Right atrium auricular region (tissue), 2 donors: Measurements from ENCODE around the gene SSBP1. TPM values are rescaled to one million over a fixed set of nuclear protein-coding genes. Genes with fewer than 3 reads are reported as not detected.

Experiments used
- DNase-seq: peaks from one replicate; pipeline ENCODE4 v3.0.0-alpha.2; 2019; ENCODE audit warnings: low spot score
- H3K27ac ChIP-seq, 2 donors: fragments of 200-600 bp; sonication (generic); 1 replicate in 1 of 2; 2 replicates in 1 of 2; pipeline ENCODE4 v1.5.1; 2016 to 2019
- H3K27me3 ChIP-seq, 2 donors: fragments of 200-600 bp; sonication (generic); one replicate each; pipeline versions ENCODE4 v1.5.1 to v1.6.0; 2017 to 2019
- H3K36me3 ChIP-seq: fragments of 200-600 bp; sonication (generic); one replicate; pipeline ENCODE4 v1.5.1; 2016
- H3K4me1 ChIP-seq, 2 donors: fragments of 200-600 bp; sonication (generic); one replicate each; pipeline versions ENCODE4 v1.5.1 to v1.6.0; 2017 to 2019
- H3K4me3 ChIP-seq, 2 donors: fragments of 200-600 bp; sonication (generic); 1 replicate in 1 of 2; 2 replicates in 1 of 2; pipeline ENCODE4 v1.5.1; 2017 to 2019; ENCODE audit warnings: mild to moderate bottlenecking in 1 of 2, moderate library complexity in 1 of 2
- H3K9me3 ChIP-seq, 2 donors: fragments of 200-600 bp; sonication (generic); one replicate each; pipeline ENCODE4 v1.5.1; 2019
- CTCF ChIP-seq, 2 donors: fragments of 200-600 bp; sonication (generic); IDR thresholded peaks; one replicate each; pipeline ENCODE4 v1.5.1; 2019; ENCODE audit warnings: antibody characterized with exemption in 2 of 2
- total RNA-seq, 2 donors: library from RNA; depleted of rRNA; stranded (reverse); fragments of >200 nt; gene quantifications; one replicate each; pipeline ENCODE4 v1.1.0, GENCODE V29; 2016

The SSBP1 gene
- total RNA-seq, 2 donors from 2014 or later, result 102 to 119 TPM

DNA sequence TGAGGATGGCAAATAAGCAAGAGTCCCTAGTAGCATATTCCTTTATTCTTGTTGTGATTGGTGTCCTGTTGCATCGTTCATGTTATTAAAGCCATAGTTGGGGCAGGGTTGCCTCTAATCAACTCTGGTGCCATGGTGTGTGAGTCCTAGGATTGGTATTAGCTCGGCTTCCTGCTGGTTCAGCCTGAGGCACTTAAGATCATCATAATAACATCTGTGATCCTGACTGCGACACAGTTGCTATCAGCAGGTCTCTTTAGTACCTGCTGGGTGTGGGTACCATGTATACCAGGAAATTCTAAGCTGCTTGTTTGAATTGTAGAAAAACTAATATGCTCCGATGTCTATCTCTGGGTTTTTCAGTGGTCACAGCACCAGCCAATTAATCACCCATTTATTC, 28.4 kb upstream of the SSBP1 start:
- Histone ChIP-seq H3K4me3 (no peak overlapping the region), H3K4me1 (no peaks in the 10 kb centered on the region), H3K36me3 (no peaks in the 10 kb centered on the region), H3K27ac (no peak overlapping the region), H3K27me3 (no peaks in the 10 kb centered on the region), H3K9me3 (no peaks in the 10 kb centered on the region)
- no peak for TF ChIP-seq CTCF (IDR thresholded peaks at IDR 0.05)
- DNase-seq, result no peak

DNA sequence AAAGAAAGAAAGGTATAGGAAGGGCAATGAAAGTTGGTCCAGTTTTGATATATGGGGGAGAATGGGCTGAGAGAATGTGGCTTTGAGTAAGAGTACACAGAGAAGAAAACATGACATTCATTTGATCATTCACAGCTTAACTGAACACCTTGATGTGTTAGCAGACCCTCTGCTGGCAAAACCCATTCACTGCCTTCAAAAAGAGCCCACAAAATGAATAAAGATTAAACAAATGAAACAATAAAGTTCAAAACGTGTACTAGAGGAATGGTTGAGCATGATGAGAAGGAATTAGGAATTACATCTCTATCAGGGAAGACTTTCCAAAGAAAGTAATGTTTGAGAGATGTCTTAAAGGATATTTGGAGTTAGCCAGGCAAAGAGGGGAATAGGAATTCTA, 27.9 kb upstream of the SSBP1 start:
- no peak overlapping the region for H3K4me3 ChIP-seq
- no peaks in the 10 kb centered on the region for H3K36me3 ChIP-seq
- H3K9me3 ChIP-seq, result no peaks in the 10 kb centered on the region
- no peaks in the 10 kb centered on the region for H3K4me1 ChIP-seq
- no peak overlapping the region for H3K27ac ChIP-seq
- TF ChIP-seq CTCF (IDR thresholded peaks at IDR 0.05), result no peak
- no peaks in the 10 kb centered on the region for H3K27me3 ChIP-seq
- no peak for DNase-seq

GRCh38 chr7:141712603-141713255, 25.4 kb upstream of the SSBP1 start:
- Histone ChIP-seq H3K27me3 (no peaks in the 10 kb centered on the region), H3K27ac (no peak overlapping the region), H3K36me3 (no peaks in the 10 kb centered on the region), H3K4me3 (no peak overlapping the region), H3K9me3 (no peaks in the 10 kb centered on the region), H3K4me1 (no peaks in the 10 kb centered on the region)
- no peak for DNase-seq
- TF ChIP-seq CTCF (IDR thresholded peaks at IDR 0.05), result no peak

- Histone ChIP-seq H3K36me3 (no peaks in the 10 kb centered on the region), H3K4me1 (no peaks in the 10 kb centered on the region), H3K27me3 (no peaks in the 10 kb centered on the region), H3K4me3 (no peak overlapping the region), H3K27ac (no peak overlapping the region), H3K9me3 (no peaks in the 10 kb centered on the region)
- no peak for DNase-seq
- no peak for TF ChIP-seq CTCF (IDR thresholded peaks at IDR 0.05)
Observed at GRCh38 chr7:141713890-141714289, 24.3 kb upstream of the SSBP1 start.

- Histone ChIP-seq H3K4me1 (no peaks in the 10 kb centered on the region), H3K27ac (no peak overlapping the region), H3K9me3 (no peaks in the 10 kb centered on the region), H3K27me3 (no peaks in the 10 kb centered on the region), H3K36me3 (no peaks in the 10 kb centered on the region), H3K4me3 (no peak overlapping the region)
- DNase-seq, result no peak
- TF ChIP-seq CTCF (IDR thresholded peaks at IDR 0.05), result no peak
Observed at GRCh38 chr7:141714571-141714970, 23.6 kb upstream of the SSBP1 start.

DNA sequence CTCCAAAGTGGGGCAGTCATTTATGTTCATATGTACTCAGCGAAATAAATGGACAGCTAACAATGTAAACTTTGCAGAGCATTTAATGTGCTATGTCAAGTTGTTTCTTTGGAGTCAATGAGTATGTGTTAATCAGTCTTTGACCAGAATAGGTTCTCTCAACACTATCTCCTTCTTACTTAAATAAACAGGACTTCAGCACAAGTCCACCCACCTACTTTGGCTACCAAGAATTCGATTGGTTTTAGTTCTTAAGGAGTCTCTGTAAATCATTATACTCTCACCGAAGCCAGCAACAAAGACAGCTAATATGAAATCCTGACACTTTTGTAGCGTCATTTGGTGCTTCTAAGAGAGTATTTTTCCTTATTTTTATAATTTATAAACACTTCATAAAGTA, 23.1 kb upstream of the SSBP1 start:
- no peak overlapping the region for H3K27ac ChIP-seq
- H3K27me3 ChIP-seq, result no peaks in the 10 kb centered on the region
- H3K4me1 ChIP-seq, result no peaks in the 10 kb centered on the region
- no peaks in the 10 kb centered on the region for H3K36me3 ChIP-seq
- no peak for TF ChIP-seq CTCF (IDR thresholded peaks at IDR 0.05)
- DNase-seq, result no peak
- no peaks in the 10 kb centered on the region for H3K9me3 ChIP-seq
- H3K4me3 ChIP-seq, result no peak overlapping the region
